GM21723 (cell line): Measurements from ENCODE around the gene IL36G.

ENCODE experiments used
- ATAC-seq: cut with Tn5 transposase; IDR thresholded peaks from one replicate; pipeline ENCODE4 v1.9.1; 2021; ENCODE audit warnings: mild to moderate bottlenecking, moderate library complexity; ENCODE audit not compliant: unreplicated experiment

IL36G gene

GRCh38 chr2:113015655-113016054 lies 37.8 kb downstream of the IL36G start:
- ATAC-seq = no peak

GRCh38 chr2:113018509-113018908 lies 40.7 kb downstream of the IL36G start:
- ATAC-seq = no peak

GRCh38 chr2:113021312-113021711 lies 43.5 kb downstream of the IL36G start:
- ATAC-seq = no peak

- ATAC-seq = no peak
Measured at GRCh38 chr2:113024764-113025163, 47.0 kb downstream of the IL36G start.

GRCh38 chr2:113025737-113026136 lies 47.9 kb downstream of the IL36G start:
- ATAC-seq = no peak

GRCh38 chr2:113027691-113028090 lies 49.9 kb downstream of the IL36G start:
- no peak for ATAC-seq

- no peak for ATAC-seq
Measured at GRCh38 chr2:113028112-113028511, 50.3 kb downstream of the IL36G start.

GRCh38 chr2:113032737-113033136 lies 54.9 kb downstream of the IL36G start:
- ATAC-seq = no peak

GRCh38 chr2:113034016-113034415 lies 56.2 kb downstream of the IL36G start:
- ATAC-seq = no peak
